Stimulated activated CD8-positive, alpha-beta memory T cell treated with anti-CD3 and anti-CD28 coated beads, Interleukin-12 subunit alpha, Interleukin-12 subunit beta, amount 100 ng/mL, for 1 hour (primary cell): ENCODE data around the gene RABL2B.

Experiments
- DNase-seq: peaks from one replicate; pipeline ENCODE4 v3.0.0-alpha.2; 2020; ENCODE audit warnings: low read depth

The RABL2B gene

DNA sequence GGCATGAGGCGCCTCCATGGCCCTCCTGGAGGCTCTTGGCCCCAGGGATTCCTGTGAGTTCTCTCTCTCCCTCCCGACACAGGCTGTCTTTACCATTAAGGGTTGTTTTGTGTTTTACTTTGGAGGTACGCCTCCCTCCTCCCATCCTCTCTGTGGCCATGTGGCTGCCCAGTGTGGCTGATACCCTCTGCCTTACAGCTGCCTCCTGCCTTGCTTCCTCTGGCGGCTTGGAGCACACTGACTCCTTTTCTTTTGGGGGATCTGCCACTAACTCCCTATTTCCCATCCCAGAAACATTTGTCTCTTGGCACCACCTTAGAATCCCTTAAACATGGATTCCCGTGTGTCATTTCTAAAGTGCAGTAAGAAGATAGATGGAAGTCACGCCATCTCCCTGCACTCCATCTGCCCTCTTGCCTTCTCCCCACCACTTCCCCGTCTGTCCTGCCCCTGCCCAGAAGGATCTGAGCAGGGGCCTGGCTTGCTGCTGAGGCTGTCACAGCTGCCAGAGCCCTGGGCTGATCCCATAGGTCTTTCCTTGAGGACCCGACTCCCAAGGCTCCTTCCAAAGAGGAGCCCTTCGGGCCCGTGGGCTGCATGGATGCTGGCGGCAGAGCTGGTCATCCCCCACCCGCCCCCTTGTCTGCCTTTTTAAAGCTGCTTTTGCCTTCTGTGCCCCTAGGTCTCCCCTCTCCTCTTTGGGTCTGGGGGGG lies 60.6 kb downstream of the RABL2B start:
- DNase-seq = no peak

GRCh38 chr22:50722048-50722701 lies 61.3 kb downstream of the RABL2B start:
- DNase-seq = no peak

DNA sequence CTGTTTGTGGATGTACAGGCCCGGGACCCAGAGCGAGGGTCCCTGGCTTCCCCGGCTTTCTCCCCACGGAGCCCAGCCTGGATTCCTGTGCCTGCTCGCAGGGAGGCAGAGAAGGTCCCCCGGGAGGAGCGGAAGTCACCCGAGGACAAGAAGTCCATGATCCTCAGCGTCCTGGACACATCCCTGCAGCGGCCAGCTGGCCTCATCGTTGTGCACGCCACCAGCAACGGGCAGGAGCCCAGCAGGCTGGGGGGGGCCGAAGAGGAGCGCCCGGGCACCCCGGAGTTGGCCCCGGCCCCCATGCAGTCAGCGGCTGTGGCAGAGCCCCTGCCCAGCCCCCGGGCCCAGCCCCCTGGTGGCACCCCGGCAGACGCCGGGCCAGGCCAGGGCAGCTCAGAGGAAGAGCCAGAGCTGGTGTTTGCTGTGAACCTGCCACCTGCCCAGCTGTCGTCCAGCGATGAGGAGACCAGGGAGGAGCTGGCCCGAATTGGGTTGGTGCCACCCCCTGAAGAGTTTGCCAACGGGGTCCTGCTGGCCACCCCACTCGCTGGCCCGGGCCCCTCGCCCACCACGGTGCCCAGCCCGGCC lies 62.1 kb downstream of the RABL2B start:
- no peak for DNase-seq

GRCh38 chr22:50720301-50721256 lies 62.9 kb downstream of the RABL2B start:
- DNase-seq = no peak

DNA sequence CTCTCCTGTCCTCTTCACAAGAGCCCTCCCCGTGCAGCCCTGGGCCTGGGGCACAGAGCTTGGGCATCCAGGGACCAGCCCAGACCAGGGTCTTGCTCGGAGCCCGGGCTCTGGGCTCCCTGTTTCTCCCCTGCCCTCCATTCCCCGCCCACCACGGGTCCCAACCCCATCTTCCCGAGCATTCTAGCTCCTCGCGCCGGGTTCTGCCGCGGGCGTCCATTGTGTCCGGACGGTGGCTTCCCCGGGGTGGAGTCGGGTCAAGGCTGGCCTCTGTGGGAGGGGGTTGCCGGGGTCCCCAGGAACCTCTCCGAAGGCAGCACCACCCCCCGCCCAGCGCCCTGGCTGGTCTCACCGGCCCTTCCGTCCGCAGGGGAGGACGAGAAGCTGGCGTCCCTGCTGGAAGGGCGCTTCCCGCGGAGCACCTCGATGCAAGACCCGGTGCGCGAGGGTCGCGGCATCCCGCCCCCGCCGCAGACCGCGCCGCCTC lies 63.6 kb downstream of the RABL2B start:
- DNase-seq = no peak

DNA sequence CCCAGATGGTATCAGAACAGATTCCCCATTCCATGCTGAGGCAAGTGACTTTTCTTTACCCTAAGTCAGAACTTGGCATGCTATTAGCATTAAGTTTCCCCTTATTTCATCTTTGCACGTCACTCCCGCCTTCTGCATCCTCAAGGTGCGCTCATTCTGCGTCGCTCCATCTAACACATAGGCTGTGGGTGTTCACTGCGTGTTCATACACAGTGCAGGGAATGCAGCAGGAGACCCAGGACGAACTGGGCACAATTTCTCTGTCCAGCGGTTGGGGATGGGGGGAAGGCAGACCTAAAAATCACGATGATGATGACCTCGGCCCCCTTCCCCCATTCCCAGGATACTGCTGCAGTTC lies 65.1 kb downstream of the RABL2B start:
- DNase-seq = no peak

GRCh38 chr22:50717709-50718351 lies 65.6 kb downstream of the RABL2B start:
- no peak for DNase-seq
